SU-DHL-6 (cell line): ENCODE results near the gene APOBR.
"Not testable (repeated sequence)": the region's sequence is repeated elsewhere in the genome, so short reads cannot be mapped to it uniquely, and the experiment has no call there.

Experiments used
- EZH2phosphoT487 ChIP-seq: fragments of 200-600 bp; sonication (generic), shearing (Covaris generic); conservative IDR thresholded peaks from 2 replicates; pipeline ENCODE4 v1.6.1; 2018; ENCODE audit warnings: mild to moderate bottlenecking, antibody characterized with exemption, low read length, moderate library complexity, mixed read lengths
- TF ChIP-seq, protein P1 (sequence below): fragments of 200-600 bp; sonication (generic); IDR thresholded peaks from one replicate; pipeline ENCODE4 v1.5.1; 2017; ENCODE audit warnings: antibody characterized with exemption, mild to moderate bottlenecking, low read length, moderate library complexity; ENCODE audit not compliant: insufficient read depth, poor library complexity, severe bottlenecking

DNA sequence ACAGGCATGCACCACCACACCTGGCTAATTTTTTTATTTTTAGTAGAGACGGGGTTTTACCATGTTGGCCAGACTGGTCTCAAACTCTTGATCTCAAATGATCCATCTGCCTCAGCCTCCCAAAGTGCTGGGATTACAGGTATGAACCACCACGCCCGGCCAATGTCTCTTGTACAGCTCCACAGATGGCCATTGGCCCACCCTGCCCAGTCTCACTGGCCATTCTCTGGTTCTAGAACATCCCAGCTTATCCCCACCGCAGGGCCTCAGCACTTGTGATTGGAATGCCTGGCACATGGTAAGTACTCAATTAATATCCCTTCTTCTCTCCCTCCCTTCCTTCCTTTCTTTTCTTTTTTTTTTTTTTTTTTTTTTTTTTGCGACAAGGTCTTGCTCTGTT is 11.1 kb upstream of the APOBR start:
- TF ChIP-seq, protein P1, sequence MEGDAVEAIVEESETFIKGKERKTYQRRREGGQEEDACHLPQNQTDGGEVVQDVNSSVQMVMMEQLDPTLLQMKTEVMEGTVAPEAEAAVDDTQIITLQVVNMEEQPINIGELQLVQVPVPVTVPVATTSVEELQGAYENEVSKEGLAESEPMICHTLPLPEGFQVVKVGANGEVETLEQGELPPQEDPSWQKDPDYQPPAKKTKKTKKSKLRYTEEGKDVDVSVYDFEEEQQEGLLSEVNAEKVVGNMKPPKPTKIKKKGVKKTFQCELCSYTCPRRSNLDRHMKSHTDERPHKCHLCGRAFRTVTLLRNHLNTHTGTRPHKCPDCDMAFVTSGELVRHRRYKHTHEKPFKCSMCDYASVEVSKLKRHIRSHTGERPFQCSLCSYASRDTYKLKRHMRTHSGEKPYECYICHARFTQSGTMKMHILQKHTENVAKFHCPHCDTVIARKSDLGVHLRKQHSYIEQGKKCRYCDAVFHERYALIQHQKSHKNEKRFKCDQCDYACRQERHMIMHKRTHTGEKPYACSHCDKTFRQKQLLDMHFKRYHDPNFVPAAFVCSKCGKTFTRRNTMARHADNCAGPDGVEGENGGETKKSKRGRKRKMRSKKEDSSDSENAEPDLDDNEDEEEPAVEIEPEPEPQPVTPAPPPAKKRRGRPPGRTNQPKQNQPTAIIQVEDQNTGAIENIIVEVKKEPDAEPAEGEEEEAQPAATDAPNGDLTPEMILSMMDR, result not testable (repeated sequence)
- TF ChIP-seq EZH2phosphoT487, result not testable (repeated sequence)
